Fibroblast of peridontal ligament (primary cell): ENCODE results near the gene APOC3.

Experiments used
- DNase-seq: peaks from one replicate; pipeline ENCODE4 v3.0.0-alpha.2; 2010; ENCODE audit errors: extremely low read depth

APOC3 gene

DNA sequence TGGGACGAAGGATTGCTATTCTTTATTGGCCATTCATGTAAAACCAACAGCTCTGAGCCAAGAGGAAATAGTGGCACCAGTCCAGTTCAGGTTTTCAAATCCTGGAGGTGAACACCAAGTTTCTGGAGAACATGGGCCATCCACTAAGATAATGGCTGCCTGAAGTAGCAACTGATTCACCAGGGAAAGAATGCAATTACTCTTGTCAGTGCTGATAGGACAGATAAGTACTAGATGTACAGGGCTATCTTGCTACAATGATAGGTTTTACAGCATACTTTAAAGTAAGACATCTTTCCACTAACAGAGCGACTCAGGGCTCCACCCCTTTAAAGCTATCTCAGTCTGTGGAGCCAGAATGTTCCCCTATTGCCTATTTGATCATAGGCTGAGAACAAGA, 44.5 kb downstream of the APOC3 start:
- DNase-seq = no peak

DNA sequence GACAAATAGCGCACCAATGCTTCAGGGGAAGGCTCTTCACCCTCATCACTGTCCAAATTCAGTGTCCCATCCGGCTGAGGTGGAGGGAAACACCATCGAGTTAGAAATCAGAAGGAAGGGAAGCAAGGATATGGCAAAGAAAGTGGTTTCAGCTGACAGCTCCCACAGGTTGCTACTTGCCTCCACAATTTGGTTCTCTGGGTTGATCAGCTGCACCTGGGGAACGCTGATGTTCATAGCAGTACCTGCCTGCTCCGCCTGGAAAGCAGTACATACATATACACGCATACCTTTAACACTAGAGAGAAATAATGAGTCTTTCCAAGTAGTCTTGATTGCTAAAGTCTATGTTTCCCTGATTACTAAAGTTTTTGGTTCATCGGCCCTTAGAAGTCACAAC, 45.5 kb downstream of the APOC3 start:
- DNase-seq = no peak

DNA sequence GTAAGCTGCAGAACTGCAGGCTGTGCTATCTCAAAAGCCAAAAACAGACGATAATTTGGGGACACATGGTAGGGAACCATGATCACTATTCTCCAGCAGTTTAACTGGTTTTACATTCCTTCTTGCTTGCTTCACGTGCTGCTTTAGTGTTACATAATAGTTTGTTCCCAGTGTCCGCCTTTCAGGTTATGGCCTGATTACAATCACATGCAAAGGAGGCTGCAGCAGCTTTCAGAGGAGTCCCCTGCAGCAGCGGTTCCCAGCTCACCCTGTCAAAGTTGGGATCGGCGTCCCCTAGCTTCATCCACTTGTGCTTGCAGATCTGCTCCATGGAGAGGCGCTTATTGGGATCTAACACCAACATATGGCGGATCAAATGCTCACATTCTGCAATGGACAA, 46.9 kb downstream of the APOC3 start:
- no peak for DNase-seq

DNA sequence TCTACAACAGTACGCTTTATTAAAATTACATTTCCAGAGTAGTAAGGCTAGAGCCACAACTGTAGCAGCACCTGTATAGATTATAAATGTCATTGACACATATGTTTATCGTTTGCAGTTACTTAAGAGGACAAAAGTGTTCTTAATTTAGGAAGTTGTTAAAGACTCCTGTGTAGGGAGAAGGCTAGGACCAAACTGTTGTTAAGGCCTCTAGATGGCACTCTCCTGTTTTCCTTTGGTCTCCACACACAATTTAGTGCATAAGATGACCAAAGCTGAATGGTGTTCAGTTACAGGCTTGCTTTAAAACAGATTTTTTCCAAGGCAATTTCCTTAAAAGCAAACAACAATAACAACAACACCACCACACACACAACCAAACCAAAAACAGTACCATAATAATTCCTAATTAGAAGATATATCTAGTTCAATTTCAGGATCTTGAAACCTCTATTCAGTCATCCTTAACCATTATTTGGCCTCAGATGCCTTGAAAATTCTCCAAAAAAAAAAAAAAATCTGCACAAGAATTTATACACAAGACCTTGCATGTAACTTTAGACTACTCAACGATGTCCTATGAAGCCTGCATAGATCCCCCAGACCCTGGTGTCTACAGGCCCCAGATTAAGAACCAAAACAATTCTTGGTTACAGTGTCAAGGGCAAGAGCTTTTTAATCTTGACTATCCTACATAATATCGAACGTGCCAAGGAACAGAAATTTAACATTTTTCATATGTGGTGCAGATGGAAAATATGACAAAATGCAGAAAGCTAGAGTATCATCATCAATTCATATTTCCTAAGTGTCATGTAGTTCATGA, 50.3 kb downstream of the APOC3 start:
- DNase-seq = peak; percentile 91

DNA sequence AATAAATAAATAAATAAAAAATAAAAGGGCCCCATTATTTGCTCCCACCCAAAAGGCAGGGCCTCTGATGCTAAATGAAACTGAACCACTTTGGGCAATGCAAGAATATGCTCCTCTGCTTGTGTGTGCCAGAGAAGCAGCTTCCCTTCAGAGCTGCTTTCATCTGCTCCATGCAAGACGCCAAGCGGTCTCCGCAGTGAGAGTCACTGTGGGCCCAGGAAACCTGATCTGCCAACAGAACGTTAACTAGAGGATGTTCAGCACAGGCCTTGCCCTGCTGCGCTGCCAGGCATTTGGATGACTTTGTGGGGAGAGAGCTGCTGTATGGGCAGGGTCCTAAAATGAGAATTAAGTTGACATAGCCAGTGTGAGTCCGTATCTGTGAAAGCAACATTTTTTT, 51.4 kb downstream of the APOC3 start:
- peak; percentile 44 for DNase-seq

DNA sequence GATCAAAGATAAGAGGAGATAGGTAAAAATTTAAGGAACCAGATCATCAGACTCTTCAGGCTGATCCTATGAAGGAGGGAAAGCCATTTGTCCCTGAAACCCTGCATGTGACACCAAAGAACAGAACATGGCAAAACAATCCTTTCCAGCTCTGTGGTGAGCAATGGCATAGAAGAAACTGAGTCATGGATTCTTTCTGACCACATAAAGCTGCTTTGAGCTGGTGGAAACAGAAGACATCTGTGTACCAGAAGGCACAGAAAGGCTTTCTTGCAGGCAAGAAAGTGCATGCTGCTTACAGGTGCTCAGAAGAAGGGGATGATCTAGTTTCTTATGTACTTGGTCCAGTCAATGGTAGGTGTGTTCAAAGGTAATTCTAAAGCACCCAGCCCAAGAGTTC, 52.7 kb downstream of the APOC3 start:
- peak; percentile 87 for DNase-seq
